IMR-90 (cell line): ENCODE measurements around the gene COQ4. TPM values are rescaled to one million over a fixed set of nuclear protein-coding genes. Genes with fewer than 3 reads are reported as not detected.

ENCODE experiments used
- ATAC-seq: fragments of 200-7000 bp; cut with Tn5 transposase; 2 replicates; pipeline ENCODE4 v1.9.1; 2020; ENCODE audit warnings: low read depth, mild to moderate bottlenecking, moderate library complexity
- BruUV-seq: library from RNA; stranded (reverse); fragments of 400-500 nt; replicated peaks from 2 replicates; lab custom pipeline; 2021; lab: Mats Ljungman, UMichigan
- CTCF ChIA-PET: fragments of 300-600 bp; formaldehyde crosslinking; extraction: SDS; loops from one replicate; lab custom pipeline; 2021; ENCODE audit warnings: antibody characterized with exemption; lab: Yijun Ruan, JAX
- POLR2A ChIA-PET: fragments of 300-600 bp; sonication (Branson Sonifier 250); formaldehyde crosslinking; loops from one replicate; lab custom pipeline; 2022; ENCODE audit warnings: antibody characterized with exemption; ENCODE audit not compliant: unreplicated experiment; lab: Charles Lee
- DNase-seq: peaks from one replicate; pipeline ENCODE4 v3.0.0; 2013
- H2AFZ ChIP-seq: replicated peaks from 2 replicates; pipeline ENCODE3; 2013; ENCODE audit warnings: low read length, mild to moderate bottlenecking; ENCODE audit not compliant: poor library complexity
- H2AK5ac ChIP-seq: 2 replicates; pipeline ENCODE4 v1.6.1; 2013; ENCODE audit warnings: low read depth, low read length, inconsistent platforms
- H2AK9ac ChIP-seq: replicated peaks from 2 replicates; pipeline ENCODE3; 2013; ENCODE audit warnings: mild to moderate bottlenecking, low read depth, low read length, moderate library complexity; ENCODE audit not compliant: poor library complexity
- H2BK120ac ChIP-seq: 2 replicates; pipeline ENCODE4 v1.6.1; 2013; ENCODE audit warnings: low read depth, low read length, inconsistent platforms
- H2BK15ac ChIP-seq: 3 replicates; pipeline ENCODE4 v1.6.1; 2013; ENCODE audit warnings: low read depth, low read length, inconsistent platforms
- H2BK20ac ChIP-seq: 2 replicates; pipeline ENCODE4 v1.6.1; 2013; ENCODE audit warnings: low read depth, mild to moderate bottlenecking, inconsistent platforms, low read length, moderate library complexity
- H2BK5ac ChIP-seq: 2 replicates; pipeline ENCODE4 v1.6.1; 2013; ENCODE audit warnings: mild to moderate bottlenecking, low read depth, low read length, inconsistent platforms; ENCODE audit not compliant: poor library complexity, severe bottlenecking
- H3K14ac ChIP-seq: replicated peaks from 2 replicates; pipeline ENCODE4 v1.6.1; 2013; ENCODE audit warnings: low read depth, low read length, inconsistent platforms
- H3K18ac ChIP-seq: 2 replicates; pipeline ENCODE4 v1.6.1; 2013; ENCODE audit warnings: low read depth, low read length, control low read depth
- H3K23ac ChIP-seq: 2 replicates; pipeline ENCODE4 v1.6.1; 2013; ENCODE audit warnings: low read depth, low read length, inconsistent platforms
- H3K27ac ChIP-seq: 2 replicates; pipeline ENCODE4 v1.5.1; 2013; ENCODE audit warnings: mild to moderate bottlenecking, control low read depth, low read length; ENCODE audit not compliant: insufficient read depth
- H3K27me3 ChIP-seq: 2 replicates; pipeline ENCODE4 v1.6.1; 2013; ENCODE audit warnings: low read length; ENCODE audit not compliant: control insufficient read depth, insufficient read depth
- H3K36me3 ChIP-seq: 2 replicates; pipeline ENCODE4 v1.6.1; 2013; ENCODE audit warnings: low read length, mixed read lengths; ENCODE audit not compliant: control insufficient read depth, insufficient read depth
- H3K4ac ChIP-seq: 2 replicates; pipeline ENCODE4 v1.6.1; 2013; ENCODE audit warnings: low read depth, low read length, inconsistent platforms
- H3K4me1 ChIP-seq: 2 replicates; pipeline ENCODE4 v1.6.1; 2013; ENCODE audit warnings: low read length, mixed read lengths; ENCODE audit not compliant: control insufficient read depth, insufficient read depth
- H3K4me2 ChIP-seq: 2 replicates; pipeline ENCODE4 v1.6.1; 2013; ENCODE audit warnings: low read depth, mild to moderate bottlenecking, control low read depth, low read length, moderate library complexity
- H3K4me3 ChIP-seq: 2 replicates; pipeline ENCODE4 v1.5.1; 2013; ENCODE audit warnings: low read depth, mild to moderate bottlenecking, control low read depth, low read length, moderate library complexity; ENCODE audit not compliant: insufficient read depth
- H3K56ac ChIP-seq: 2 replicates; pipeline ENCODE4 v1.6.1; 2013; ENCODE audit warnings: low read length, inconsistent platforms; ENCODE audit not compliant: insufficient read depth; ENCODE audit errors: extremely low read depth
- H3K79me1 ChIP-seq, 2 experiments: 2 replicates each; pipeline ENCODE4 v1.6.1; 2013; ENCODE audit warnings: low read length in 2 of 2, inconsistent platforms in 1 of 2, low read depth in 1 of 2
- H3K9ac ChIP-seq: 2 replicates; pipeline ENCODE4 v1.6.1; 2013; ENCODE audit warnings: low read depth, low read length, control low read depth
- H3K9me1 ChIP-seq: 2 replicates; pipeline ENCODE4 v1.6.1; 2013; ENCODE audit warnings: low read length, inconsistent platforms; ENCODE audit not compliant: insufficient read depth
- H3K9me3 ChIP-seq: 2 replicates; pipeline ENCODE4 v1.6.1; 2013; ENCODE audit warnings: low read length; ENCODE audit not compliant: control insufficient read depth, insufficient read depth
- H4K20me1 ChIP-seq: 2 replicates; pipeline ENCODE4 v1.6.1; 2013; ENCODE audit warnings: low read length, inconsistent platforms; ENCODE audit not compliant: insufficient read depth
- H4K5ac ChIP-seq: 2 replicates; pipeline ENCODE4 v1.6.1; 2013; ENCODE audit warnings: mild to moderate bottlenecking, low read depth, low read length, control low read depth
- H4K8ac ChIP-seq, 2 experiments: 2 replicates each; pipeline ENCODE4 v1.6.1; 2013; ENCODE audit warnings: low read depth in 2 of 2, low read length in 2 of 2, control low read depth in 1 of 2, inconsistent platforms in 1 of 2
- H4K91ac ChIP-seq: 2 replicates; pipeline ENCODE4 v1.6.1; 2013; ENCODE audit warnings: low read depth, low read length, inconsistent platforms; ENCODE audit not compliant: insufficient read depth
- BHLHE40 ChIP-seq: fragments of 150-350 bp; IDR thresholded peaks from 2 replicates; pipeline ENCODE4 v1.6.1; 2016; ENCODE audit warnings: mild to moderate bottlenecking, low read depth, low read length
- CEBPB ChIP-seq: IDR thresholded peaks from 2 replicates; pipeline ENCODE4 v1.6.1; 2012; ENCODE audit warnings: low read depth, low read length, improper control_type of control experiment
- CHD1 ChIP-seq: IDR thresholded peaks from 2 replicates; pipeline ENCODE4 v1.6.1; 2012; ENCODE audit warnings: low read depth, low read length, improper control_type of control experiment
- CTCF ChIP-seq: conservative IDR thresholded peaks from 2 replicates; pipeline ENCODE4 v1.5.1; 2012; ENCODE audit warnings: mild to moderate bottlenecking, low read depth, low read length, improper control_type of control experiment
- ELK1 ChIP-seq: fragments of 150-350 bp; IDR thresholded peaks from 2 replicates; pipeline ENCODE4 v1.6.1; 2016; ENCODE audit warnings: low read depth, mild to moderate bottlenecking, low read length, moderate library complexity, borderline replicate concordance
- FOS ChIP-seq: fragments of 150-350 bp; IDR thresholded peaks from 2 replicates; pipeline ENCODE4 v1.6.1; 2016; ENCODE audit warnings: low read depth, low read length
- MAFK ChIP-seq: IDR thresholded peaks from 2 replicates; pipeline ENCODE4 v1.6.1; 2012; ENCODE audit warnings: low read depth, low read length, improper control_type of control experiment
- MAZ ChIP-seq: IDR thresholded peaks from 2 replicates; pipeline ENCODE4 v1.6.1; 2012; ENCODE audit warnings: low read depth, mild to moderate bottlenecking, low read length, improper control_type of control experiment, moderate library complexity, borderline replicate concordance
- MXI1 ChIP-seq: IDR thresholded peaks from 2 replicates; pipeline ENCODE4 v1.6.1; 2012; ENCODE audit warnings: low read depth, mild to moderate bottlenecking, low read length, moderate library complexity, borderline replicate concordance
- NFE2L2 ChIP-seq: fragments of 150-350 bp; IDR thresholded peaks from 2 replicates; pipeline ENCODE4 v1.6.1; 2016; ENCODE audit warnings: low read depth, mild to moderate bottlenecking, low read length
- POLR2A ChIP-seq: IDR thresholded peaks from 2 replicates; pipeline ENCODE4 v1.6.1; 2012; ENCODE audit warnings: mild to moderate bottlenecking, low read depth, low read length
- RAD21 ChIP-seq: IDR thresholded peaks from 2 replicates; pipeline ENCODE4 v1.6.1; 2012; ENCODE audit warnings: low read length, improper control_type of control experiment
- RCOR1 ChIP-seq: IDR thresholded peaks from 2 replicates; pipeline ENCODE4 v1.6.1; 2012; ENCODE audit warnings: mild to moderate bottlenecking, low read length, improper control_type of control experiment; ENCODE audit not compliant: insufficient replicate concordance
- RFX5 ChIP-seq: IDR thresholded peaks from 2 replicates; pipeline ENCODE4 v1.8.0; 2012; ENCODE audit warnings: low read depth, mild to moderate bottlenecking, low read length, moderate library complexity
- SMC3 ChIP-seq: fragments of 150-350 bp; IDR thresholded peaks from 2 replicates; pipeline ENCODE4 v1.6.1; 2016; ENCODE audit warnings: low read depth, mild to moderate bottlenecking, antibody characterized with exemption, low read length, moderate library complexity
- USF2 ChIP-seq: fragments of 150-350 bp; IDR thresholded peaks from 2 replicates; pipeline ENCODE4 v1.6.1; 2017; ENCODE audit warnings: mild to moderate bottlenecking, antibody characterized with exemption, low read length, low read depth
- WGBS, 2 experiments: methylation state at CpG; one replicate each; pipeline versions ENCODE4 v1.1.5 to v1.1.7; 2013; ENCODE audit warnings: missing lambda C conversion rate in 2 of 2; ENCODE audit not compliant: insufficient read length in 1 of 2; ENCODE audit errors: extremely low coverage in 2 of 2; 5-methylcytosine and 5-hydroxymethylcytosine counted together
- dilution Hi-C: fragments of 300-500 bp; cut with HindIII; formaldehyde crosslinking; loops from one replicate; pipeline ENCODE4 v1.14.3; 2018; ENCODE audit warnings: low sequenced_read_pairs; ENCODE audit not compliant: unreplicated experiment
- in situ Hi-C: fragments of 300-500 bp; cut with MboI; formaldehyde crosslinking; loops from 3 replicates; pipeline ENCODE4 v1.14.3; 2019; ENCODE audit warnings: low sequenced_read_pairs, inconsistent platforms, mixed read lengths
- intact Hi-C: fragments of 100-400 bp; cut with micrococcal nuclease; formaldehyde crosslinking; loops from 2 replicates; pipeline ENCODE4 v1.10.0; 2022
- polyA plus RNA-seq, 3 experiments: library from polyadenylated mRNA; depleted of rRNA; stranded (reverse); fragments of >200 nt; gene quantifications; 2 replicates each; pipeline ENCODE4 v1.2.3, GENCODE V29; 2012; ENCODE audit warnings: low replicate concordance in 1 of 3
- total RNA-seq: library from RNA; depleted of rRNA; stranded (reverse); fragments of >200 nt; gene quantifications from 2 replicates; pipeline ENCODE4 v1.2.3, GENCODE V29; 2012

COQ4 gene
- total and polyA plus RNA-seq, 2 of the 4 experiments (the other 2 are of a cell fraction): 20.1 to 41.4 TPM

GRCh38 chr9:128382261-128382660, 59.6 kb downstream of the COQ4 start:
- Histone ChIP-seq H3K27me3 (no peaks in the 10 kb centered on the region), H3K14ac (no peak overlapping the region), H3K4me1 (no peaks in the 10 kb centered on the region), H3K27ac (no peak overlapping the region), H3K79me1 (peaks cover 15 to 63% of the 10 kb centered on the region in 2 experiments), H4K8ac (no peak overlapping the region), H2BK20ac (no peak overlapping the region), H3K4me2 (no peak overlapping the region), H2AK5ac (no peak overlapping the region), H4K20me1 (peaks cover 11% of the 10 kb centered on the region; the same call in 1 of the 2 replicates), H3K9me3 (no peaks in the 10 kb centered on the region), H3K36me3 (peaks cover 32% of the 10 kb centered on the region), H3K4me3 (no peak overlapping the region), H3K9me1 (peaks cover 7% of the 10 kb centered on the region; the same call in 1 of the 2 replicates), H2BK15ac (no peak overlapping the region), H2AFZ (no peak overlapping the region), H3K4ac (no peak overlapping the region), H3K23ac (no peak overlapping the region), H3K18ac (no peak overlapping the region), H4K5ac (no peak overlapping the region), H2BK120ac (no peak overlapping the region), H3K56ac (no peak overlapping the region), H4K91ac (no peak overlapping the region), H2AK9ac (no peak overlapping the region), H3K9ac (no peak overlapping the region), H2BK5ac (no peak overlapping the region)
- ATAC-seq (no peak), DNase-seq (no peak)
- BruUV-seq: no TSS peak
- no CpG with 5 or more reads among the region's 6 CpGs for whole genome bisulfite sequencing, 2 experiments
- ChIA-PET POLR2A (no interaction called here), CTCF (no interaction called here)
- in situ Hi-C loops (no loop called here), intact Hi-C loops (no loop called here), dilution Hi-C loops (no loop called here)
- TF ChIP-seq BHLHE40 (no peak), MXI1 (no peak), POLR2A (no peak), CHD1 (no peak), MAZ (no peak), USF2 (no peak), RFX5 (no peak), RAD21 (no peak), MAFK (no peak), ELK1 (no peak), NFE2L2 (no peak), CEBPB (no peak), RCOR1 (no peak), CTCF (no peak), SMC3 (no peak), FOS (no peak)
